HepG2 (cell line): ENCODE results near the gene TRAPPC3. TPM values are rescaled to one million over a fixed set of nuclear protein-coding genes. Genes with fewer than 3 reads are reported as not detected.

ENCODE experiments used
- BHLHE40 ChIP-seq: IDR thresholded peaks from 2 replicates; pipeline ENCODE4 v1.6.1; 2011; ENCODE audit warnings: low read length, improper control_type of control experiment
- CBFB ChIP-seq: sonication (generic); formaldehyde crosslinking; IDR thresholded peaks from 2 replicates; pipeline ENCODE4 v1.4.0; 2020; ENCODE audit warnings: missing genetic modification reagents
- CBX5 ChIP-seq: sonication (generic); formaldehyde crosslinking; IDR thresholded peaks from 2 replicates; pipeline ENCODE4 v1.4.0; 2020; ENCODE audit warnings: missing genetic modification reagents, borderline replicate concordance
- ERF ChIP-seq: IDR thresholded peaks from 2 replicates; pipeline ENCODE4 v1.6.1; 2018; ENCODE audit warnings: missing biosample characterization, missing genetic modification reagents
- EZH2 ChIP-seq: conservative IDR thresholded peaks from 2 replicates; pipeline ENCODE4 v1.6.1; 2012; ENCODE audit warnings: mild to moderate bottlenecking, low read depth, low read length, moderate library complexity
- FIP1L1 ChIP-seq: fragments of 200-400 bp; formaldehyde crosslinking; IDR thresholded peaks from 2 replicates; pipeline ENCODE4 v1.6.1; 2018; ENCODE audit warnings: low read depth, mild to moderate bottlenecking, low read length, moderate library complexity, borderline replicate concordance; ENCODE audit not compliant: insufficient read depth
- IKZF1 ChIP-seq: fragments of 450-650 bp; IDR thresholded peaks from 2 replicates; pipeline ENCODE4 v1.7.1; 2016
- IRX3 ChIP-seq: sonication (generic); formaldehyde crosslinking; IDR thresholded peaks from 2 replicates; pipeline ENCODE4 v1.8.1; 2023; ENCODE audit warnings: mild to moderate bottlenecking, low read depth, missing genetic modification reagents, borderline replicate concordance
- JARID2 ChIP-seq: sonication (generic); formaldehyde crosslinking; IDR thresholded peaks from 2 replicates; pipeline ENCODE4 v1.8.1; 2023; ENCODE audit warnings: missing genetic modification reagents, inconsistent platforms; ENCODE audit not compliant: insufficient replicate concordance
- MBD4 ChIP-seq: IDR thresholded peaks from 2 replicates; pipeline ENCODE4 v1.6.1; 2012; ENCODE audit warnings: low read length, inconsistent platforms, borderline replicate concordance
- PAWR ChIP-seq: sonication (generic); formaldehyde crosslinking; IDR thresholded peaks from 2 replicates; pipeline ENCODE4 v1.4.0; 2020; ENCODE audit warnings: missing genetic modification reagents, mild to moderate bottlenecking, borderline replicate concordance
- PHF20 ChIP-seq: sonication (generic); formaldehyde crosslinking; IDR thresholded peaks from 2 replicates; pipeline ENCODE4 v1.5.0; 2020; ENCODE audit warnings: mild to moderate bottlenecking, missing genetic modification reagents
- RAD51 ChIP-seq: fragments of 450-650 bp; IDR thresholded peaks from 2 replicates; pipeline ENCODE4 v1.6.1; 2016; ENCODE audit warnings: borderline replicate concordance
- RBFOX2 ChIP-seq: fragments of 200-400 bp; formaldehyde crosslinking; IDR thresholded peaks from 2 replicates; pipeline ENCODE4 v1.6.1; 2017; ENCODE audit warnings: low read depth, mild to moderate bottlenecking, low read length
- RXRB ChIP-seq: IDR thresholded peaks from 2 replicates; pipeline ENCODE4 v1.6.1; 2016; ENCODE audit warnings: borderline replicate concordance, missing genetic modification reagents, missing compliant biosample characterization
- SP5 ChIP-seq: IDR thresholded peaks from 2 replicates; pipeline ENCODE4 v1.6.1; 2016; ENCODE audit warnings: low read depth, borderline replicate concordance
- TBP ChIP-seq: sonication (generic); formaldehyde crosslinking; IDR thresholded peaks from 2 replicates; pipeline ENCODE4 v1.5.0; 2020; ENCODE audit warnings: missing genetic modification reagents
- TEAD2 ChIP-seq: sonication (generic); formaldehyde crosslinking; IDR thresholded peaks from 2 replicates; pipeline ENCODE4 v1.9.0; 2021; ENCODE audit warnings: missing genetic modification reagents
- TOE1 ChIP-seq: sonication (generic); formaldehyde crosslinking; IDR thresholded peaks from 2 replicates; pipeline ENCODE4 v1.4.0; 2020; ENCODE audit warnings: mild to moderate bottlenecking, missing genetic modification reagents
- ZBTB7B ChIP-seq: sonication (generic); formaldehyde crosslinking; IDR thresholded peaks from 2 replicates; pipeline ENCODE4 v1.4.0; 2020; ENCODE audit warnings: missing genetic modification reagents
- ZNF180 ChIP-seq: sonication (generic); formaldehyde crosslinking; IDR thresholded peaks from 2 replicates; pipeline ENCODE4 v1.4.0; 2020; ENCODE audit warnings: low read depth, missing genetic modification reagents, borderline replicate concordance
- ZNF550 ChIP-seq: sonication (generic); formaldehyde crosslinking; IDR thresholded peaks from 2 replicates; pipeline ENCODE4 v1.4.0; 2020; ENCODE audit warnings: mild to moderate bottlenecking, missing genetic modification reagents, borderline replicate concordance
- ZNF570 ChIP-seq: sonication (generic); formaldehyde crosslinking; IDR thresholded peaks from 2 replicates; pipeline ENCODE4 v1.4.0; 2020; ENCODE audit warnings: mild to moderate bottlenecking, missing genetic modification reagents, borderline replicate concordance
- ZNF614 ChIP-seq: IDR thresholded peaks from 2 replicates; pipeline ENCODE4 v1.6.1; 2018; ENCODE audit warnings: missing biosample characterization, missing genetic modification reagents, inconsistent platforms, borderline replicate concordance
- polyA plus RNA-seq, 8 experiments: library from polyadenylated mRNA; depleted of rRNA in 3 of 8; stranded (reverse) in 7 of 8; unstranded in 1 of 8; fragments of >200 nt; fragmentation: Illumina TruSeq in 4 of 8; extraction: Trizol in 4 of 8; gene quantifications; 2 replicates each; pipeline versions ENCODE4 v1.2.1 to v1.2.3, GENCODE V29; 2011 to 2016; ENCODE audit warnings: low read depth in 4 of 8, missing spikeins in 1 of 8, mixed read lengths in 1 of 8; ENCODE audit not compliant: insufficient read depth in 1 of 8
- total RNA-seq, 5 experiments: library from RNA; depleted of rRNA; stranded (reverse); fragments of >200 nt; fragmentation: Illumina TruSeq; extraction: Trizol; gene quantifications; 2 replicates each; pipeline ENCODE4 v1.2.3, GENCODE V29; 2016; ENCODE audit warnings: low read depth in 1 of 5
- TF ChIP-seq, protein P1 (sequence below): IDR thresholded peaks from 2 replicates; pipeline ENCODE4 v1.6.1; 2016; ENCODE audit warnings: low read depth
- TF ChIP-seq, protein P2 (sequence below): sonication (generic); formaldehyde crosslinking; IDR thresholded peaks from 2 replicates; pipeline ENCODE4 v1.4.0; 2020; ENCODE audit warnings: missing genetic modification reagents, borderline replicate concordance

Gene TRAPPC3
- total and polyA plus RNA-seq, 2 of the 13 experiments (the other 11 are each of a cell fraction or from before 2014, with no cell fraction given), result 53.7 to 62.4 TPM

DNA sequence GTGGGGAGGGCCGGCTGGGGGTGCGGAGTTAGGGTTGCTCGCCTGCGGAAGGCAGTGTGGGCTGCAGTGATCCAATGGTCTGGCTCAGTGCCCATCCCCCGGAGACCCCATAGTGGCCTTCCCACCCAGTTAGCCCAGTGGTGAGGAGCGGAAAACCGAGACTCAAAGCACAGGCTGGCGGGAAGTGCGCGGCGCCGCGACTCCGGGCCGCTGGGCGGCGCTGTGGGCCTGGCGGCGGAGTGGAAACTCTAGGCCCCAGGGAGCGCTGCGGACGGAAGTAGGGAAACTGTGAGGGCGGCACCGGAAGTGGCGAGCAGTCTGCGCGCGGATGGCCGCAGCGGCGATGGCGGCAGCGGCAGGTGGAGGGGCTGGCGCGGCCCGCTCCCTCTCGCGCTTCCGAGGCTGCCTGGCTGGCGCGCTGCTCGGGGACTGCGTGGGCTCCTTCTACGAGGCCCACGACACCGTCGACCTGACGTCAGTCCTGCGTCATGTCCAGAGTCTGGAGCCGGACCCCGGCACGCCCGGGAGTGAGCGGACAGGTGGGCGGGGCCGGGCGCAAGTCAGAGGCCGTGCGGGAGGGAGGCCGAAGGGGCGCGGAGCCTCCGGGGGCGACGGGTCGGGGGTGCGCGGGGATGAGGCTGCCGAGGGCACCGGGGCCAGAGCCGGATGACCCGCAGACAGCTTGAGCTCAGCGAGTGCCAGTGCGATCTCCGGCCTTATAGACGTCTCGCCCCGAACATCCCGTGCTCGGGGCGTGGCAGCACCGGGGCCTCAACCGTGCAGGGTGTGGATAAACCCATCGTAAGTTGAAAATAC lies 60.5 kb downstream of the TRAPPC3 start, which contains the start of gene ADPRS (continued):
- TF ChIP-seq ERF (peak; percentile 93), RXRB (CRISPR knock-in tag) (peak; percentile 73), TBP (no peak), RBFOX2 (peak; percentile 99), JARID2 (CRISPR knock-in tag) (peak; percentile 66), CBX5 (CRISPR knock-in tag) (peak; percentile 90), EZH2 (no peak), ZNF550 (peak; percentile 96; the same call in 1 of the 2 replicates), PHF20 (CRISPR knock-in tag) (peak; percentile 99), RAD51 (no peak), CBFB (CRISPR knock-in tag) (peak; percentile 94), MBD4 (no peak), TEAD2 (CRISPR knock-in tag) (no peak), TOE1 (CRISPR knock-in tag) (peak; percentile 80), PAWR (CRISPR knock-in tag) (no peak), IKZF1 (no peak), ZBTB7B (CRISPR knock-in tag) (peak; percentile 95), ZNF570 (CRISPR knock-in tag) (no peak), ZNF180 (CRISPR knock-in tag) (no peak), SP5 (peak; percentile 81), BHLHE40 (0 out of 2 replicates have a peak, but pooled peaks have one; percentile 12), FIP1L1 (peak; percentile 76; the same call in 1 of the 2 replicates), ZNF614 (CRISPR knock-in tag) (peak; percentile 93; the same call in 1 of the 2 replicates), IRX3 (no peak)
- TF ChIP-seq, protein P1, sequence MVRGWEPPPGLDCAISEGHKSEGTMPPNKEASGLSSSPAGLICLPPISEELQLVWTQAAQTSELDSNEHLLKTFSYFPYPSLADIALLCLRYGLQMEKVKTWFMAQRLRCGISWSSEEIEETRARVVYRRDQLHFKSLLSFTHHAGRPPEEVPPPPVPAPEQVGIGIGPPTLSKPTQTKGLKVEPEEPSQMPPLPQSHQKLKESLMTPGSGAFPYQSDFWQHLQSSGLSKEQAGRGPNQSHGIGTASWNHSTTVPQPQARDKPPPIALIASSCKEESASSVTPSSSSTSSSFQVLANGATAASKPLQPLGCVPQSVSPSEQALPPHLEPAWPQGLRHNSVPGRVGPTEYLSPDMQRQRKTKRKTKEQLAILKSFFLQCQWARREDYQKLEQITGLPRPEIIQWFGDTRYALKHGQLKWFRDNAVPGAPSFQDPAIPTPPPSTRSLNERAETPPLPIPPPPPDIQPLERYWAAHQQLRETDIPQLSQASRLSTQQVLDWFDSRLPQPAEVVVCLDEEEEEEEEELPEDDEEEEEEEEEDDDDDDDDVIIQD (CRISPR knock-in tag), result peak; percentile 69; the same call in 1 of the 2 replicates
- TF ChIP-seq, protein P2, sequence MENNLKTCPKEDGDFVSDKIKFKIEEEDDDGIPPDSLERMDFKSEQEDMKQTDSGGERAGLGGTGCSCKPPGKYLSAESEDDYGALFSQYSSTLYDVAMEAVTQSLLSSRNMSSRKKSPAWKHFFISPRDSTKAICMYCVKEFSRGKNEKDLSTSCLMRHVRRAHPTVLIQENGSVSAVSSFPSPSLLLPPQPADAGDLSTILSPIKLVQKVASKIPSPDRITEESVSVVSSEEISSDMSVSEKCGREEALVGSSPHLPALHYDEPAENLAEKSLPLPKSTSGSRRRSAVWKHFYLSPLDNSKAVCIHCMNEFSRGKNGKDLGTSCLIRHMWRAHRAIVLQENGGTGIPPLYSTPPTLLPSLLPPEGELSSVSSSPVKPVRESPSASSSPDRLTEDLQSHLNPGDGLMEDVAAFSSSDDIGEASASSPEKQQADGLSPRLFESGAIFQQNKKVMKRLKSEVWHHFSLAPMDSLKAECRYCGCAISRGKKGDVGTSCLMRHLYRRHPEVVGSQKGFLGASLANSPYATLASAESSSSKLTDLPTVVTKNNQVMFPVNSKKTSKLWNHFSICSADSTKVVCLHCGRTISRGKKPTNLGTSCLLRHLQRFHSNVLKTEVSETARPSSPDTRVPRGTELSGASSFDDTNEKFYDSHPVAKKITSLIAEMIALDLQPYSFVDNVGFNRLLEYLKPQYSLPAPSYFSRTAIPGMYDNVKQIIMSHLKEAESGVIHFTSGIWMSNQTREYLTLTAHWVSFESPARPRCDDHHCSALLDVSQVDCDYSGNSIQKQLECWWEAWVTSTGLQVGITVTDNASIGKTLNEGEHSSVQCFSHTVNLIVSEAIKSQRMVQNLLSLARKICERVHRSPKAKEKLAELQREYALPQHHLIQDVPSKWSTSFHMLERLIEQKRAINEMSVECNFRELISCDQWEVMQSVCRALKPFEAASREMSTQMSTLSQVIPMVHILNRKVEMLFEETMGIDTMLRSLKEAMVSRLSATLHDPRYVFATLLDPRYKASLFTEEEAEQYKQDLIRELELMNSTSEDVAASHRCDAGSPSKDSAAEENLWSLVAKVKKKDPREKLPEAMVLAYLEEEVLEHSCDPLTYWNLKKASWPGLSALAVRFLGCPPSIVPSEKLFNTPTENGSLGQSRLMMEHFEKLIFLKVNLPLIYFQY (CRISPR knock-in tag), result peak; percentile 67
